ENCODE data around the gene MGAT3. TPM values are rescaled to one million over a fixed set of nuclear protein-coding genes. Genes with fewer than 3 reads are reported as not detected.
"Not testable (repeated sequence)": the region's sequence is repeated elsewhere in the genome, so short reads cannot be mapped to it uniquely, and the experiment has no call there.

MGAT3 gene
- polyA plus RNA-seq, 1 of the 3 experiments (the other 2 are of a cell fraction), result 0.16 TPM

GRCh38 chr22:39521106-39521885, 64.5 kb downstream of the MGAT3 start:
- Histone ChIP-seq H3F3A (replicated peaks; ENCODE audit: insufficient read depth) (peaks cover 34% of the 10 kb centered on the region), H3K79me2 (ENCODE audit: insufficient read depth) (peaks cover 46% of the 10 kb centered on the region), H4K20me1 (ENCODE audit: insufficient read depth) (peaks cover 51% of the 10 kb centered on the region), H3K9ac (peak overlapping the region; percentile 99), H3K27ac (ENCODE audit: low read depth in 2 of 2, low read length in 1 of 2) (peak overlapping the region; percentile 47 to 92; a peak in 3 of 4 replicates), H3K36me3 (replicated peaks in 1 of 2; ENCODE audit: control insufficient read depth in 1 of 2, insufficient read depth in 2 of 2, low read length in 1 of 2) (peaks cover 16 to 26% of the 10 kb centered on the region in 2 experiments), H3K4me2 (peak overlapping the region; percentile 86), H3K4me3 (ENCODE audit: low read depth in 2 of 2, low read length in 1 of 2) (peak overlapping the region; percentile 70 to 76), H3K4me1 (ENCODE audit: control insufficient read depth in 1 of 2, insufficient read depth in 2 of 2, low read depth in 1 of 2, low read length in 1 of 2) (peaks cover 8 to 21% of the 10 kb centered on the region in 2 experiments; a peak in 2 of 4 replicates)
- H2AFZ ChIP-seq (ENCODE audit: low read depth); DNase-seq; H3K27me3 ChIP-seq (ENCODE audit: insufficient read depth); H3K9me2 ChIP-seq; H3K9me3 ChIP-seq: not testable (repeated sequence)
- WGBS (ENCODE audit: low lambda C conversion rate), result 0% methylated on average over 7 of the region's 28 CpGs
- peak; percentile 19; the same call in 1 of the 2 replicates for TF ChIP-seq POLR2AphosphoS5 (IDR thresholded peaks at IDR 0.05; ENCODE audit: low read depth, low read length)
- peak; percentile 21; the same call in 1 of the 2 replicates for TF ChIP-seq TAF1 (IDR thresholded peaks at IDR 0.05; ENCODE audit: borderline replicate concordance, low read depth, low read length)
- POLR2A ChIA-PET, result interaction anchor here (1.1 to 1.7 kb wide), 2 partner anchors 8 to 19 kb away, joined by 3 to 14 read pairs; partner anchors contain the start of gene MIEF1
- CTCF ChIA-PET, result interaction anchor here (1.6 to 1.9 kb wide), 2 partner anchors 8 to 514 kb away, joined by 4 to 7 read pairs; no protein-coding TSS in a partner anchor

- H3K36me3 ChIP-seq (replicated peaks in 1 of 2; ENCODE audit: control insufficient read depth in 1 of 2, insufficient read depth in 2 of 2, low read length in 1 of 2), result peaks cover 16 to 23% of the 10 kb centered on the region in 2 experiments
- peaks cover 54% of the 10 kb centered on the region for H4K20me1 ChIP-seq (ENCODE audit: insufficient read depth)
- ChIA-PET CTCF (interaction anchor here (1.2 to 1.6 kb wide), 3 partner anchors 26 to 514 kb away, joined by 4 to 6 read pairs (median 4); no protein-coding TSS in a partner anchor), POLR2A (interaction anchor here (1.1 to 2.2 kb wide), 4 partner anchors 10 to 522 kb away, joined by 3 to 7 read pairs (median 3); partner anchors contain the start of genes MIEF1, RPS19BP1 and TAB1)
- peaks cover 8 to 21% of the 10 kb centered on the region in 2 experiments; a peak in 2 of 4 replicates for H3K4me1 ChIP-seq (ENCODE audit: control insufficient read depth in 1 of 2, insufficient read depth in 2 of 2, low read depth in 1 of 2, low read length in 1 of 2)
- peak overlapping the region; percentile 99 for H3K9ac ChIP-seq
- DNase-seq; H3K27me3 ChIP-seq (ENCODE audit: insufficient read depth); H3K9me2 ChIP-seq; H3K9me3 ChIP-seq; H2AFZ ChIP-seq (ENCODE audit: low read depth): not testable (repeated sequence)
- H3K4me3 ChIP-seq (ENCODE audit: low read depth in 2 of 2, low read length in 1 of 2), result peak overlapping the region; percentile 70 to 76
- peaks cover 34% of the 10 kb centered on the region for H3F3A ChIP-seq (replicated peaks; ENCODE audit: insufficient read depth)
- 2% methylated on average over 4 of the region's 5 CpGs for WGBS (ENCODE audit: low lambda C conversion rate)
- peak overlapping the region; percentile 86 for H3K4me2 ChIP-seq
- H3K27ac ChIP-seq (ENCODE audit: low read depth in 2 of 2, low read length in 1 of 2), result peak overlapping the region in 1 of 2 experiments; percentile 92; a peak in 1 of 4 replicates
- H3K79me2 ChIP-seq (ENCODE audit: insufficient read depth), result peaks cover 46% of the 10 kb centered on the region
Measured at GRCh38 chr22:39522091-39522490, 65.3 kb downstream of the MGAT3 start.

- ChIA-PET CTCF (interaction anchor here (0.9 to 1.6 kb wide), 6 partner anchors 25 to 513 kb away, joined by 3 to 6 read pairs (median 4); no protein-coding TSS in a partner anchor), POLR2A (interaction anchor here (0.6 to 2.2 kb wide), 9 partner anchors 10 to 521 kb away, joined by 3 to 7 read pairs (median 3); partner anchors contain the start of genes MIEF1, RPL3, RPS19BP1 and TAB1)
- Histone ChIP-seq H3K4me2 (peak overlapping the region; percentile 86), H3K9ac (peak overlapping the region; percentile 99), H3K4me1 (ENCODE audit: control insufficient read depth in 1 of 2, insufficient read depth in 2 of 2, low read depth in 1 of 2, low read length in 1 of 2) (peaks cover 8 to 21% of the 10 kb centered on the region in 2 experiments; a peak in 2 of 4 replicates), H3K4me3 (ENCODE audit: low read depth in 2 of 2, low read length in 1 of 2) (peak overlapping the region; percentile 70 to 76), H3K79me2 (ENCODE audit: insufficient read depth) (peaks cover 41% of the 10 kb centered on the region), H2AFZ (ENCODE audit: low read depth) (no peak overlapping the region), H3F3A (replicated peaks; ENCODE audit: insufficient read depth) (peaks cover 34% of the 10 kb centered on the region), H3K9me2 (no peaks in the 10 kb centered on the region), H3K36me3 (replicated peaks in 1 of 2; ENCODE audit: control insufficient read depth in 1 of 2, insufficient read depth in 2 of 2, low read length in 1 of 2) (peaks cover 14 to 20% of the 10 kb centered on the region in 2 experiments), H3K27ac (ENCODE audit: low read depth in 2 of 2, low read length in 1 of 2) (peak overlapping the region; percentile 56 to 92; a peak in 3 of 4 replicates), H3K27me3 (ENCODE audit: insufficient read depth) (no peaks in the 10 kb centered on the region), H3K9me3 (no peaks in the 10 kb centered on the region), H4K20me1 (ENCODE audit: insufficient read depth) (peaks cover 59% of the 10 kb centered on the region)
- TF ChIP-seq SIN3A (IDR thresholded peaks at IDR 0.05; ENCODE audit: borderline replicate concordance, low read depth, low read length) (no peak), JUND (IDR thresholded peaks at IDR 0.05) (peak; percentile 6; the same call in 1 of the 2 replicates), POLR2AphosphoS5 (IDR thresholded peaks at IDR 0.05; ENCODE audit: low read depth, low read length) (peak; percentile 88)
- WGBS (ENCODE audit: low lambda C conversion rate), result 0% methylated on average over 8 of the region's 14 CpGs
- peak; percentile 19 for DNase-seq
Measured at GRCh38 chr22:39522567-39523300, 65.9 kb downstream of the MGAT3 start.

Measured in SK-N-SH (cell line).